ENCODE measurements around the gene EPB42.
"Not testable (repeated sequence)": the region's sequence is repeated elsewhere in the genome, so short reads cannot be mapped to it uniquely, and the experiment has no call there.

Gene EPB42

GRCh38 chr15:43185157-43186002 lies 35.4 kb downstream of the EPB42 start, which contains the start of gene CCNDBP1:
Gene CCNDBP1 (plus strand): TSS chr15:43185403. CDS start chr15:43185499, 96 bp downstream.
- peak; percentile 93 for DNase-seq (ENCODE audit: low spot score)

- no peak for DNase-seq (ENCODE audit: low spot score)
Measured at GRCh38 chr15:43184407-43185124, 36.3 kb downstream of the EPB42 start.

- DNase-seq (ENCODE audit: low spot score): no peak
Measured at GRCh38 chr15:43183270-43183669, 37.5 kb downstream of the EPB42 start.

- DNase-seq (ENCODE audit: low spot score): not testable (repeated sequence)
Measured at GRCh38 chr15:43177147-43177546, 43.7 kb downstream of the EPB42 start.

GRCh38 chr15:43175656-43176309 lies 45.0 kb downstream of the EPB42 start:
- not testable (repeated sequence) for DNase-seq (ENCODE audit: low spot score)

- DNase-seq (ENCODE audit: low spot score): no peak
Measured at GRCh38 chr15:43169888-43170287, 50.9 kb downstream of the EPB42 start.

GRCh38 chr15:43168192-43169107 lies 52.4 kb downstream of the EPB42 start:
- peak; percentile 70 for DNase-seq (ENCODE audit: low spot score)

- not testable (repeated sequence) for DNase-seq (ENCODE audit: low spot score)
Measured at GRCh38 chr15:43167261-43167660, 53.6 kb downstream of the EPB42 start.

GRCh38 chr15:43165801-43166325 lies 55.0 kb downstream of the EPB42 start:
- no peak for DNase-seq (ENCODE audit: low spot score)

- no peak for DNase-seq (ENCODE audit: low spot score)
Measured at GRCh38 chr15:43153269-43153668, 67.5 kb downstream of the EPB42 start.

GRCh38 chr15:43151688-43152087 lies 69.1 kb downstream of the EPB42 start:
- no peak for DNase-seq (ENCODE audit: low spot score)

- DNase-seq (ENCODE audit: low spot score): no peak
Measured at GRCh38 chr15:43150191-43150929, 70.5 kb downstream of the EPB42 start.
